Lower leg skin (tissue), 4 donors: ENCODE results near the gene FZD7. TPM values are rescaled to one million over a fixed set of nuclear protein-coding genes. Genes with fewer than 3 reads are reported as not detected.

Source experiments
- DNase-seq, 2 donors: peaks; one replicate each; pipeline ENCODE4 v3.0.0-alpha.2; 2019; ENCODE audit warnings: low spot score in 2 of 2
- H3K4me3 ChIP-seq: fragments of 200-600 bp; sonication (generic); 2 replicates; pipeline ENCODE4 v1.5.1; 2017; ENCODE audit warnings: mild to moderate bottlenecking, low read depth; ENCODE audit not compliant: poor library complexity, severe bottlenecking
- CTCF ChIP-seq, 3 donors: fragments of 450-650 bp; IDR thresholded peaks; one replicate each; pipeline ENCODE4 v1.5.1; 2016; ENCODE audit warnings: antibody characterized with exemption in 3 of 3, mild to moderate bottlenecking in 3 of 3, moderate library complexity in 2 of 3
- POLR2A ChIP-seq, 2 donors: fragments of 450-650 bp; IDR thresholded peaks; one replicate each; pipeline ENCODE4 v1.6.1; 2016 to 2017; ENCODE audit warnings: antibody characterized with exemption in 2 of 2, mild to moderate bottlenecking in 1 of 2, moderate library complexity in 1 of 2
- WGBS, 2 donors: methylation state at CpG; one replicate each; pipeline ENCODE4 v1.1.5; 2018; 5-methylcytosine and 5-hydroxymethylcytosine counted together
- intact Hi-C: fragments of 100-400 bp; cut with DNase I; formaldehyde crosslinking; loops from one replicate; pipeline ENCODE4 v1.15.0; 2023; ENCODE audit warnings: low total_unique reads
- total RNA-seq, 4 donors: library from RNA; depleted of rRNA; stranded (reverse); fragments of >200 nt; gene quantifications; one replicate each; pipeline ENCODE4 v1.1.0, GENCODE V29; 2016

FZD7 gene
- total RNA-seq, 4 donors from 2014 or later: 9.1 to 38.9 (median 22.1) TPM

- no peak for DNase-seq
- intact Hi-C loops: no loop called here
- no peak overlapping the region for H3K4me3 ChIP-seq
- 83 to 86% methylated on average over 2 of the region's 2 CpGs for WGBS, 2 donors
- TF ChIP-seq CTCF (IDR thresholded peaks at IDR 0.05) (no peak), POLR2A (IDR thresholded peaks at IDR 0.05) (no peak)
Observed at GRCh38 chr2:201987426-201987825, 46.2 kb upstream of the FZD7 start.

DNA sequence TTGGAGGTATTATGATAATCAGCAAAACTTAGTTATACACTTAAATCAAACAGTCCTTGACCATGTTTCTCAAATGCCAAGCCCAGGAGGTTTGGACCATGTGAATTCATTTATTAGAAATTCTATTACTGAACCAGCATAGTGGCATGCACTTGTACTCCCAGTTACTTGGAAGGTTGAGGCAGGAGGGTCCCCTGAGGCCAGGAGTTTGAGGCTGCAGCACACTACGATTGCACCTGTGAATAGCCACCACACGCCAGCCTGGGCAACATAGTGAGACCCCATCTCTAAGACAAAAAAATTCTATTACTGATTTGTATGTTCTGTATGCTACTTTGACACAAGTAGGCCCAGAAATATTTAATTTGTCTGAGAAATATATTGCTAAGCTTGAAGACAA, 43.6 kb upstream of the FZD7 start:
- WGBS, 2 donors: 97 to 98% methylated on average over 2 of the region's 2 CpGs
- intact Hi-C loops: no loop called here
- no peak for TF ChIP-seq POLR2A (IDR thresholded peaks at IDR 0.05)
- no peak for TF ChIP-seq CTCF (IDR thresholded peaks at IDR 0.05)
- peak in 1 of 2 donors; percentile 53 for DNase-seq
- no peak overlapping the region for H3K4me3 ChIP-seq

GRCh38 chr2:201992960-201993359, 40.7 kb upstream of the FZD7 start:
- 95 to 99% methylated on average over 4 of the region's 4 CpGs for WGBS, 2 donors
- peak in 1 of 2 donors; percentile 5 for DNase-seq
- intact Hi-C loops: no loop called here

GRCh38 chr2:201994973-201995638, 38.5 kb upstream of the FZD7 start:
- no peak for TF ChIP-seq POLR2A (IDR thresholded peaks at IDR 0.05)
- TF ChIP-seq CTCF (IDR thresholded peaks at IDR 0.05): no peak
- WGBS, 2 donors: 86 to 91% methylated on average over 2 of the region's 2 CpGs
- no peak for DNase-seq
- intact Hi-C loops: no loop called here
- H3K4me3 ChIP-seq: no peak overlapping the region

More at GRCh38 chr2:201992960-201993359, 40.7 kb upstream of the FZD7 start:
- H3K4me3 ChIP-seq: no peak overlapping the region
- TF ChIP-seq POLR2A (IDR thresholded peaks at IDR 0.05) (no peak), CTCF (IDR thresholded peaks at IDR 0.05) (no peak)

DNA sequence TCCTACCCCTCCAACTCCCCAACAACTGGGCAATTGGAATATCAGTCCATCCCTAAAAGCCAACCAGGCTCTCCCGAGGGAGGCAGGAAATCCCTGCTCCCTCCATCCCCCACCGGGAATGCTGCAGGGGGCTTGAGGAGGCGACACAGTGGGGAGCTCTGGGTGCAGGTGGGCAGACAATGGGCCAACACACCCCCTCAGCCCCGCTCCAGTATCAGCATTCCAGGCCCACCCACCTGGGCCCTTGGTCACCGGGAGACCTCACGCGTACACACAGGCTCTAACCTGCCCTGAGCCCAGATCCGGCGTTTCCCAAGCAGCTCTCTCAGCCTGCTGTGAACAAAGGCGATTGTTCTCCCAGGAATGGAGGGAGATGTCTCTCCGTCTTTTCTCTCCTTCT, 37.6 kb upstream of the FZD7 start:
- no peak overlapping the region for H3K4me3 ChIP-seq
- peak in 1 of 2 donors; percentile 76 for DNase-seq
- WGBS, 2 donors: 43 to 48% methylated on average over 11 of the region's 11 CpGs
- TF ChIP-seq CTCF (IDR thresholded peaks at IDR 0.05): no peak
- no peak for TF ChIP-seq POLR2A (IDR thresholded peaks at IDR 0.05)
- intact Hi-C loops: no loop called here
